ENCODE results near the gene KCNAB1. TPM values are rescaled to one million over a fixed set of nuclear protein-coding genes. Genes with fewer than 3 reads are reported as not detected.

The KCNAB1 gene
- total and polyA plus RNA-seq, 4 donors: 0.76 to 2.8 (median 1.0) TPM

DNA sequence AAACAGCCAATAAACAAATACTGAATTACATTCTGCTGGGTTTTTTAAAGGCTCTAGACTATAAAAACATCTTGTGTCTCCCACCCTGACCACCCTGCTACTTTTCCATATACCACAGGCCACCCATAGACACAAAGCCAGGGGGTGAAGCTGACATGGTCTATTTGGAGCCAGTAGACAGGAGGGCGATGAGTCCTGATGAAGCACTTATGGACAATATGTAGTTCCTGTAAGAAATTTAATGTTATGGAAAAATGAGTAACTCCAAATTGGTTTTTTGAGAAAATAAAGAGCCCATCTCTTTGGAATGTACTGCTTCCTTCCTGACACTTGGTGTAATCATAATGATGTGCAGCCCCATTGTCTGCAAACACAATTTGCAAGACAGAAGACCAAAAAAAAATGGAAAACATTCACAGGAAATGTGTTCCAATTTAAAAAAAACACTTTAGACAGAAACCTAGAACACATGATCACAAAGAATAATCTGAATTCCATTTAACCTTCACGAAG, 422.7 kb downstream of the KCNAB1 start (continued):
- no peak for TF ChIP-seq HNF4G (IDR thresholded peaks at IDR 0.05)

DNA sequence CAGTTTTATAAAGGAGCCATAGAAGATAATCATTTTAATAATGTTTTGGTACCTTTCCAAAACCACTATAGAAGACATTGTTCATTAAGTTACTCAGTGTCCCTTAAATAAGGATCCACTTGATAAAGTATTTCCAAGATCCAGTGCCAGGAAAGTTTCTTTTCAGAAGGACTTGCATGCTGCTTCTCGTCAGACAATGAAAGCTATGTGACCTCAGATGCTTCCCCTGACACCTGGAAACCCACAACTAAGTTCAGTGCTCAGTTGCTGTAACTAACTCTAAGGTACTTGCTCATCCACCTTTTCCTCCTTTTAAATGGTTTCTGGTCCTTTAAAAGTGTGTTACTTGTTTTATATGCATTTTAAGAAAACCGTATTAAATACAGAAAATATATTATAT, 427.3 kb downstream of the KCNAB1 start:
- WGBS: 77% methylated on average over 2 of the region's 2 CpGs
- no peak for DNase-seq (ENCODE audit: low spot score)
- H3K27me3 ChIP-seq (ENCODE audit: control insufficient read depth in 4 of 4, insufficient read depth in 4 of 4, low read length in 3 of 4): no peaks in the 10 kb centered on the region
- no peak overlapping the region for H3K9ac ChIP-seq (ENCODE audit: low read depth in 1 of 2, low read length in 2 of 2)
- no peaks in the 10 kb centered on the region for H3K9me3 ChIP-seq (ENCODE audit: control insufficient read depth in 4 of 4, low read length in 3 of 4)
- peaks cover 7 to 62% (median 53%) of the 10 kb centered on the region in 4 donors for H3K36me3 ChIP-seq (ENCODE audit: control insufficient read depth in 4 of 4, insufficient read depth in 3 of 4, low read depth in 1 of 4, low read length in 3 of 4)
- peaks cover 0 to 13% (median 8%) of the 10 kb centered on the region in 4 donors for H3K4me1 ChIP-seq (ENCODE audit: control insufficient read depth in 4 of 4, insufficient read depth in 4 of 4, low read length in 3 of 4)
- no peak overlapping the region for H3K4me3 ChIP-seq (ENCODE audit: low read depth in 1 of 3, low read length in 3 of 3)
- H3K27ac ChIP-seq (ENCODE audit: low read depth in 1 of 2, low read length in 2 of 2): no peak overlapping the region
- no peak for TF ChIP-seq SP1 (IDR thresholded peaks at IDR 0.05)
- TF ChIP-seq, protein P1, sequence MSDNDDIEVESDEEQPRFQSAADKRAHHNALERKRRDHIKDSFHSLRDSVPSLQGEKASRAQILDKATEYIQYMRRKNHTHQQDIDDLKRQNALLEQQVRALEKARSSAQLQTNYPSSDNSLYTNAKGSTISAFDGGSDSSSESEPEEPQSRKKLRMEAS (IDR thresholded peaks at IDR 0.05): no peak
- no peak for TF ChIP-seq FOXA2 (IDR thresholded peaks at IDR 0.05)
- no peak for TF ChIP-seq GABPA (IDR thresholded peaks at IDR 0.05 in 1 of 2, conservative IDR thresholded peaks at IDR 0.05 in 1 of 2)
- no peak for TF ChIP-seq JUND (IDR thresholded peaks at IDR 0.05)
- no peak for TF ChIP-seq REST (IDR thresholded peaks at IDR 0.05)
- TF ChIP-seq ATF3 (IDR thresholded peaks at IDR 0.05): no peak
- TF ChIP-seq RXRA (IDR thresholded peaks at IDR 0.05): no peak
- no peak for TF ChIP-seq RAD21 (IDR thresholded peaks at IDR 0.05)

GRCh38 chr3:156548041-156548687, 427.8 kb downstream of the KCNAB1 start:
- DNase-seq (ENCODE audit: low spot score): no peak
- peaks cover 0 to 18% (median 10%) of the 10 kb centered on the region in 4 donors for H3K4me1 ChIP-seq (ENCODE audit: control insufficient read depth in 4 of 4, insufficient read depth in 4 of 4, low read length in 3 of 4)
- no peak overlapping the region for H3K9ac ChIP-seq (ENCODE audit: low read depth in 1 of 2, low read length in 2 of 2)
- 83% methylated on average over 4 of the region's 4 CpGs for WGBS
- H3K4me3 ChIP-seq (ENCODE audit: low read depth in 1 of 3, low read length in 3 of 3): no peak overlapping the region
- H3K36me3 ChIP-seq (ENCODE audit: control insufficient read depth in 4 of 4, insufficient read depth in 3 of 4, low read depth in 1 of 4, low read length in 3 of 4): peaks cover 4 to 57% (median 48%) of the 10 kb centered on the region in 4 donors
- H3K9me3 ChIP-seq (ENCODE audit: control insufficient read depth in 4 of 4, low read length in 3 of 4): no peaks in the 10 kb centered on the region
- no peaks in the 10 kb centered on the region for H3K27me3 ChIP-seq (ENCODE audit: control insufficient read depth in 4 of 4, insufficient read depth in 4 of 4, low read length in 3 of 4)
- no peak overlapping the region for H3K27ac ChIP-seq (ENCODE audit: low read depth in 1 of 2, low read length in 2 of 2)
- no peak for TF ChIP-seq SP1 (IDR thresholded peaks at IDR 0.05)
- no peak for TF ChIP-seq REST (IDR thresholded peaks at IDR 0.05)
- TF ChIP-seq, protein P2, sequence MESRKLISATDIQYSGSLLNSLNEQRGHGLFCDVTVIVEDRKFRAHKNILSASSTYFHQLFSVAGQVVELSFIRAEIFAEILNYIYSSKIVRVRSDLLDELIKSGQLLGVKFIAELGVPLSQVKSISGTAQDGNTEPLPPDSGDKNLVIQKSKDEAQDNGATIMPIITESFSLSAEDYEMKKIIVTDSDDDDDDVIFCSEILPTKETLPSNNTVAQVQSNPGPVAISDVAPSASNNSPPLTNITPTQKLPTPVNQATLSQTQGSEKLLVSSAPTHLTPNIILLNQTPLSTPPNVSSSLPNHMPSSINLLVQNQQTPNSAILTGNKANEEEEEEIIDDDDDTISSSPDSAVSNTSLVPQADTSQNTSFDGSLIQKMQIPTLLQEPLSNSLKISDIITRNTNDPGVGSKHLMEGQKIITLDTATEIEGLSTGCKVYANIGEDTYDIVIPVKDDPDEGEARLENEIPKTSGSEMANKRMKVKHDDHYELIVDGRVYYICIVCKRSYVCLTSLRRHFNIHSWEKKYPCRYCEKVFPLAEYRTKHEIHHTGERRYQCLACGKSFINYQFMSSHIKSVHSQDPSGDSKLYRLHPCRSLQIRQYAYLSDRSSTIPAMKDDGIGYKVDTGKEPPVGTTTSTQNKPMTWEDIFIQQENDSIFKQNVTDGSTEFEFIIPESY (IDR thresholded peaks at IDR 0.05): no peak
- TF ChIP-seq GABPA (IDR thresholded peaks at IDR 0.05 in 1 of 2, conservative IDR thresholded peaks at IDR 0.05 in 1 of 2): no peak
- TF ChIP-seq YY1 (IDR thresholded peaks at IDR 0.05): no peak
- TF ChIP-seq CTCF (IDR thresholded peaks at IDR 0.05; ENCODE audit: low read depth, low read length, missing input control): no peak
- no peak for TF ChIP-seq ATF3 (IDR thresholded peaks at IDR 0.05)
- no peak for TF ChIP-seq FOXA2 (IDR thresholded peaks at IDR 0.05)
- TF ChIP-seq FOXA1 (IDR thresholded peaks at IDR 0.05): no peak
- no peak for TF ChIP-seq NR2F2 (IDR thresholded peaks at IDR 0.05)
- TF ChIP-seq HNF4G (IDR thresholded peaks at IDR 0.05): no peak
- TF ChIP-seq TAF1 (conservative IDR thresholded peaks at IDR 0.05): no peak
- TF ChIP-seq JUND (IDR thresholded peaks at IDR 0.05): no peak
- TF ChIP-seq RAD21 (IDR thresholded peaks at IDR 0.05): no peak
- TF ChIP-seq HNF4A (conservative IDR thresholded peaks at IDR 0.05): no peak

Data from liver (tissue), 9 donors.